T-helper 1 cell (primary cell): ENCODE results near the gene CLK3.
"Not testable (repeated sequence)": the region's sequence is repeated elsewhere in the genome, so short reads cannot be mapped to it uniquely, and the experiment has no call there.

Source experiments
- DNase-seq, 5 donors: peaks; one replicate each; pipeline ENCODE4 v3.0.0-alpha.2; 2012 to 2020

The CLK3 gene

GRCh38 chr15:74621936-74622335, 6.3 kb downstream of the CLK3 start:
- DNase-seq: no peak

GRCh38 chr15:74622758-74623157, 7.1 kb downstream of the CLK3 start:
- DNase-seq: no peak

- no peak for DNase-seq
These were observed 8.5 kb downstream of the CLK3 start for GRCh38 chr15:74624020-74624602.

GRCh38 chr15:74625693-74626092, 10.1 kb downstream of the CLK3 start:
- no peak for DNase-seq

- DNase-seq: no peak
These were observed 10.7 kb downstream of the CLK3 start for GRCh38 chr15:74626336-74626735.

- no peak for DNase-seq
These were observed 11.4 kb downstream of the CLK3 start for GRCh38 chr15:74626752-74627692.

GRCh38 chr15:74627766-74628165, 12.1 kb downstream of the CLK3 start:
- DNase-seq: no peak

- DNase-seq: no peak
These were observed 12.6 kb downstream of the CLK3 start for GRCh38 chr15:74628199-74628598.

GRCh38 chr15:74628949-74629348, 13.3 kb downstream of the CLK3 start:
- DNase-seq: no peak

- DNase-seq: not testable (repeated sequence)
These were observed 14.1 kb downstream of the CLK3 start for GRCh38 chr15:74629696-74630095.

- DNase-seq: no peak
These were observed 14.8 kb downstream of the CLK3 start for GRCh38 chr15:74630284-74631086.

- no peak for DNase-seq
These were observed 15.4 kb downstream of the CLK3 start for GRCh38 chr15:74631087-74631385.

GRCh38 chr15:74631408-74631807, 15.8 kb downstream of the CLK3 start:
- DNase-seq: no peak

GRCh38 chr15:74631935-74632560, 16.4 kb downstream of the CLK3 start:
- DNase-seq: peak in 3 of 5 donors; percentile 28 to 58 (median 34)

- DNase-seq: no peak
These were observed 17.0 kb downstream of the CLK3 start for GRCh38 chr15:74632601-74633000.

- no peak for DNase-seq
These were observed 18.1 kb downstream of the CLK3 start for GRCh38 chr15:74633781-74634180.

- peak; percentile 37 to 72 (median 58) for DNase-seq
These were observed 19.6 kb downstream of the CLK3 start for GRCh38 chr15:74635228-74635627.

- no peak for DNase-seq
These were observed 21.3 kb downstream of the CLK3 start for GRCh38 chr15:74636984-74637383.

- no peak for DNase-seq
These were observed 25.5 kb downstream of the CLK3 start for GRCh38 chr15:74641151-74641550.

- no peak for DNase-seq
These were observed 26.7 kb downstream of the CLK3 start for GRCh38 chr15:74642348-74642733.

- no peak for DNase-seq
These were observed 27.4 kb downstream of the CLK3 start for GRCh38 chr15:74642734-74643664.

- DNase-seq: no peak
These were observed 28.1 kb downstream of the CLK3 start for GRCh38 chr15:74643665-74644204.
